ENCODE data around the gene CSKMT.
"Not testable (repeated sequence)": the region's sequence is repeated elsewhere in the genome, so short reads cannot be mapped to it uniquely, and the experiment has no call there.

CSKMT gene

GRCh38 chr11:62656796-62657429, 8.2 kb upstream of the CSKMT start:
- DNase-seq, result no peak

DNA sequence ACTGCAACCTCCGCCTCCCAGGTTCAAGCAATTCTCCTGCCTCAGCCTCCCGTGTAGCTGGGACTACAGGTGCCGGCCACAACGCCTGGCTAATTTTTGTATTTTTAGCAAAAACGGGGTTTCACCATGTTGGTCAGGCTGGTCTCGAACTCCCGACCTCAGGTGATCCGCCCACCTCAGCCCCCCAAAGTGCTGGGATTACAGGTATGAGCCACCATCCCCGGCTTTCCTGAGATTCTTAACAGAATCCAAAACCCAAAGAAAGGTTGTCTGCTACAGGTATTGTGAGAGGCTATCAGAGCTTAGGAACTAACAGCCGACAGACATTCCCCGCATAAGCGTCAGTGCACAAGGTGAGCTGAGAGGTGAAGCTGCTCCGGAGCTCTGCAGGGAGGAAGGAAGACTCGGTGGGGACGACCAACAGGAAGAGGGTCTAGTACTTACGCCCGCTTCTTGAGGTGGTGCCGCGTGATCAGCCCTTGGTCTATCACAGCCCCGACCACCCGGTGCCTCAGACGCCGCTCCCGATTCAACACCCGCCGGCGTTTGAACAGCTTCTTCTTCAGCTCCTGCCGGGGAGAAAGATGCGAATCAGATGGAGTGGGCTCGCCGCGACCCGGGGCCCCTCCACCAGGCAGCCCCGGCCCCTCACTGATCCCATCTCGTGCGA, 572 bp upstream of the CSKMT start:
- DNase-seq, result peak; percentile 57

DNA sequence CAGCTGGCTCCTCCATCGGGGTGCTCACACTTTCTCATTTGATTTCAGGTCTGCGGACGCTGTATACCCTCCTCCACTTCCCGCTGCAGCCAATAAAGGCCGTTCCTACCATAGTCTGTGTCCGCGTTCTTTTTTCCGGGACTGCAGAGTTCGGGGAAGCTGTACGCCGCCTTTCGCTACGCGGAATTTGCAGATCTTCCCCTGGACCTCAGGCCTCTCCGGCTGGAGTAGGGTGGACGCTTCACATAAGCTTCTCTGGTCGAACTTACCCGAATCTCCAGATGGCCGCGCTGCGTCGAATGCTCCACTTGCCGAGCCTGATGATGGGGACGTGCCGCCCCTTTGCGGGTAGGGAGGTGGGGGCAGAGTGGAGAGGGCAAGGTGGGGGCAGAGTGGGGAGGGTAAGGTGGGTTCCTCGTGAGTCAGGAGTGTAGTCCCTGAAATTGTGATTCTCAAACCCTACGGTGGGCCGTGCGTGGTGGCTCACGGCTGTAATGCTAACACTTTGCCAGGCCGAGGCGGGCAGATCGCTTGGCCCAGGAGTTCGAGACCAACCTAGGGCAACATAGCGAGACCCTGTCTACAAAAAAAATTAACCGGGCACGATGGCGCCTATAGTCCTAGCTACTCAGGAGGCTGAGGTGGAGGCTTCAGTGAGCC, 617 bp downstream of the CSKMT start:
- peak; percentile 70 for DNase-seq

DNA sequence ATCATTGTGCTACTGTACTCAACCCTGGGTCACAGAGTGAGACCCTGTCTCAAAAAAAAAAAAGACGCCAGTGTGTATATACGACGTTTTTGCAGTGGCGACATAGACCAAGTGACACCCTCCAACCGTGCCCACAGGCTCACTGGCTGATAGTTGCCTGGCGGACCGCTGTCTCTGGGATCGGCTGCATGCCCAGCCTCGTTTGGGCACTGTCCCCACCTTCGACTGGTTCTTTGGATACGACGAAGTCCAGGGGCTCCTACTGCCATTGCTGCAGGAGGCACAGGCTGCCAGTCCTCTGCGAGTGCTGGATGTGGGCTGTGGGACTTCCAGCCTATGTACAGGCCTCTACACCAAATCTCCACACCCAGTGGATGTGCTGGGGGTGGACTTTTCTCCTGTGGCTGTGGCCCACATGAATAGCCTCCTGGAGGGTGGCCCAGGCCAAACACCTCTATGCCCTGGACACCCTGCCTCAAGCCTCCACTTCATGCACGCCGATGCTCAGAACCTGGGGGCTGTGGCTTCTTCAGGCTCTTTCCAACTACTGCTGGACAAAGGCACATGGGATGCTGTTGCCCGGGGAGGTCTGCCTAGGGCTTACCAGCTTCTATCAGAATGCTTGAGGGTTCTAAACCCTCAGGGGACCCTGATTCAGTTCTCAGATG, 1.3 kb downstream of the CSKMT start:
- DNase-seq, result no peak

- DNase-seq, result no peak
Observed at GRCh38 chr11:62667460-62667859, 2.3 kb downstream of the CSKMT start.

GRCh38 chr11:62669420-62670161, 4.5 kb downstream of the CSKMT start:
- DNase-seq, result no peak

DNA sequence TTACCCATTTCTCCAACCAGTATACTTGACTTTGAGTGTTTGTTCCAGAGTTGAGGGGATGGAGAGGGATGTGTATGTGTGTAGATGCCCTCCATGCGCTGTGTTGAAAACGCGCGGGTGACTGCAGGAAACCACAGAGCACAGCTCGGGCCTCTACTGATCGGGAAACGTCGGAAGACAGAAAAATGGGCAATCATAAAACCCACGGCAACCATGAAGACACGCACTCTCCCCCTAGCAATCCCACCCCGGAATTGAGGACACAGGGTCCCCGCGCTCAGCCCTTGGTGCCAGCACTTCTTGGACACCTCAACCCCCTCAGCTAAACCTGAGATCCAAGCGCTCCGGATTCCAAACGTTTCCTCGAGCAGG, 6.1 kb downstream of the CSKMT start:
- DNase-seq, result no peak

GRCh38 chr11:62671608-62672389, 6.7 kb downstream of the CSKMT start, which contains the start of the genes LBHD1 and UQCC3:
TSS of gene LBHD1 (minus strand) at chr11:62672267. CDS start at chr11:62670031, 2,236 bp downstream.
TSS of gene UQCC3 (plus strand) at chr11:62671673. CDS start at chr11:62671746, 73 bp downstream.
- DNase-seq, result peak; percentile 85

- no peak for DNase-seq
Observed at GRCh38 chr11:62673196-62673525, 8.0 kb downstream of the CSKMT start.

DNA sequence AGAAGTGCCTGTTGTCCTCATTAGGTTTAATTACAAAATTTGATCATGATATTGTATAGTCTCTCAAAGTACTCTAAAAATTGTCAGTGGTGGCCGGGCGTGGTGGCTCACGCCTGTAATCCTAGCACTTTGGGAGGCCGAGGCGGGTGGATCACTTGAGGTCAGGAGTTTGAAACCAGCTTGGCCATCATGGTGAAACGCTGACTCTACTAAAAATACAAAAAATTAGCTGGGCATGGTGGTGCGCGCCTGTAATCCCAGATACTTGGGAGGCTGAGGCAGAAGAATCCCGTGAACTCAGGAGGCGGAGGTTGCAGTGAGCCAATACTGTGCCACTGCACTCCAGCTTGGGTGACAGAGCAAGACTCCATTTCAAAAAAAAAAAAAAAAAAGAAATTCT, 10.3 kb downstream of the CSKMT start:
- not testable (repeated sequence) for DNase-seq

DNA sequence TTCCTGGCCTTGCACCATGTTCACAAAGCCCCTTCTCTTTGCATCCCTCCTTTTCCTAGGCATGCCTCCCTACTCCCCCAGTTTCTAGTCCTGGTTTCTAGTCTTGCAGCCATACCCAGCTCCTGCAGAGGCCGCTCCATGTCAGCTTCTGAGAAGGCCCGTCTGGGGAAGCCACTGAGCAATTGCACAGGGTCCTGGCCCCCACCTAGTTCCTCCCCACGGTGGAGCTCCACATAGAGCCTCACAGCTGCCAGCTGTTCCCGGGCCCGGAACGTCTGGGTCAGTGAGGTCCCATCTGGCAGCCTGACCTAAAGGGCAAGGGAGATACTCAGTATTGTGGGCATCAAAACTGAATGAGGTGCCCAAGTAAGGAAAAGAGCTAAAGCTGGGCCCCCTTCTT, 11.6 kb downstream of the CSKMT start:
- DNase-seq, result no peak

GRCh38 chr11:62677156-62677555, 12.0 kb downstream of the CSKMT start:
- DNase-seq, result no peak

GRCh38 chr11:62677714-62678113, 12.6 kb downstream of the CSKMT start:
- DNase-seq, result no peak

DNA sequence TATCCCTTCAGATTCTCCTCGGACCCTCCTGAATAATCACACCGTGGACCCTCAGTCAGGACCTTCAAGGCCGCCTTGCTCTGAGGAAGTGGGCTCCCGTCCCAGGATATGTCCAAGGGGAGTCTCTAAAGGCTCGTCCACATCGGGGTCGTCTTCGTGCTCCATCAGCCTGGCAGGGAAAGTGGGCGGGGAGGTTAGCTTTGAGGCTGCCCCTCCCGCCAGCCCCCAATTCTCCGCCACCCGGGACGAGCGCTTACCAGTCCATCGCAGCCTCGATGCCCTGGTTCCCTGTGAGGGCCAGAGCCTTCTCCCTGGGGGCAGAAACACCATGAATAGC, 13.3 kb downstream of the CSKMT start:
- DNase-seq, result no peak

DNA sequence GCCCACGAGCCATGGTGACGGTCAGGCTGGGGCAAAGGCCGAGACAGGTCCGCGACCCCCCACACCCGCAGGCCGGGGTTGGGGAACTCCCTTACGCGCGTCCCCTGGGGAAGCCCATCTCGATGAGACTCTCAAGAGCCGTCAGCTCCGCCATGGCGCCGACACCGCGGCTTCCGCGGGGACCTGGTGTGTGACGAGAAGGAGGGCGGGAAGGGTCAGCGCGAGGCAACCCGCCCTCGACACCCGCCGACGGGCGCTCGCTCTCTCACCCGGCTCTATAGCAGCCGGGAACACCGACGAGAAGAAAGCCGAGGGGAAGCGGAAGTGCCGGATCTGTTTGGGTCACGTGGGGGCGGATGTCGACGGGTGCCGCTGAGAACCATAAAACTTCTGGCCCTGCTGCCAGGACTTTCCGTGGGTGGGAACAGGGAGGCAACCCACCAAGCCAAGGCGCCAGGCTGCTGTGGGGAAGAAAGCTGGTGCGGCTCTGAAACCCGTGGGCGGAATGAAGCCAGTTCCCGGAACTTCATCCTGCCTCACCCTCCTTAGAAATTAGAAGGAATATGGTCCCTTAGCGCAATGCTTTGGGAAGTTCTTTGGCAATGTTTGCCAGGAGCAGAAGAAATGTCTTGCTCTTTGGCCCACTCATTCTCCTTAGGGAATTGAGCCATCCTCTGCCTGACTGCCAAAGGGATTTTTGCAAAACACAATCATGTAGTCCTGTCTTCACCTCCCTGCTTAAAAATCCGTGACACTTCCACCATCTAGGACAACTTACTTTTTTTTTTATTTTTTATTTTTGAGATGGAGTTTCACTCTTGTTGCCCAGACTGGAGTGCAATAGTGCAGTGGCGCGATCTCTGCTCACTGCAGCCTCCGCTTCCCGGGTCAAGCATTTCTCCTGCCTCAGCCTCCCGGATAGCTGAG, 13.9 kb downstream of the CSKMT start, which contains the start of gene UBXN1:
Gene UBXN1 (minus strand): TSS at position 304 of the 927 bp plus-strand sequence. CDS start 150 bp downstream, at position 154.
- peak; percentile 88 for DNase-seq

GRCh38 chr11:62680825-62681240, 15.7 kb downstream of the CSKMT start:
- no peak for DNase-seq

DNA sequence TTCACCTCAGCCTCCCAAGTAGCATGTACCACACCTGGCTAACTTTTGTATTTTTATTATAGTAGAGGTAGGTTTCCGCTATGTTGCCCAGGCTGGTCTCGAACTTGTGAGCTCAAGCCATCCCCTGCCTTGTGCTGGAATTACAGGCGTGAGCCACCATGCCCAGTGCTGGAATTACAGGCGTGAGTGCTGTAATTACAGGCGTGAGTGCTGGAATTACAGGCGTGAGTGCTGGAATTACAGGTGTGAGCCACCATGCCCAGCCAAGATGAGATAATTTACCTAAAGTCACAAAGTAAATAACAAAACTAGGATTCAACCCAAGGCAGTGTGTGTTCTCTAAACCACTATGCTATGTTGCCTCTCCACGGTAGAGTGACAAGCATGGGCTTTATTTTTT, 17.4 kb downstream of the CSKMT start:
- no peak for DNase-seq

GRCh38 chr11:62687508-62688396, 22.6 kb downstream of the CSKMT start:
- no peak for DNase-seq

- DNase-seq, result no peak
Observed at GRCh38 chr11:62688491-62688890, 23.4 kb downstream of the CSKMT start.
